ENCODE data around the gene C14orf119.

The C14orf119 gene

DNA sequence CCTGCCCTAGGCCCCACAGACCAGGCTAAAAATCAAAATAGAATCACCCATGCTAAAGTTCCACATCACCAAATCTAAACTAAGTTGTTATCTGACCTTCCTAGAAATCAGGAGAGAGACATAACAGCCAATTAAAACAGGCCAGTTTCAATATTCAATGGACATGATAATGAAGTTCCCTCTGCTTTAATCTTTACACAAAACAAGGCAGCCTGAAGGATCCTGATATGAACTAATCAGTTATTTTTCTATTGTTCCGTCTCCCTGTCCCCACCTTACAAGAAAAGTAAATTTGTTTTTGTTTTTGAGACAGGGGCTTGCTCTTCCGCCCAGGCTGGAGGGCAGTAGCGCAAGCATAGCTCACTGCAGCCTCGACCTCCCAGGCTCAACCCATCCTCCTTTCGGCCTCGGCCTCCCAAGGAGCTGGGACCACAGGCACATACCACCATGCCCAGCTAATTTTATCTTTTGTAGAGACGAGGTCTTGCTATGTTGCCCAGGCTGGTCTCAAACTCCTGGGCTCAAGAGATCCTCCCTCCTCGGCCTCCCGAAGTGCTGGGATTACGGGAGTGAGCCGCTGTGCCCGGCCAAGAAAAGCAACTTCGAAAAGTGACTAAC, 29.1 kb downstream of the C14orf119 start:
- in situ Hi-C loops (cut with HindIII; ENCODE audit: low sequenced_read_pairs): no loop called here

DNA sequence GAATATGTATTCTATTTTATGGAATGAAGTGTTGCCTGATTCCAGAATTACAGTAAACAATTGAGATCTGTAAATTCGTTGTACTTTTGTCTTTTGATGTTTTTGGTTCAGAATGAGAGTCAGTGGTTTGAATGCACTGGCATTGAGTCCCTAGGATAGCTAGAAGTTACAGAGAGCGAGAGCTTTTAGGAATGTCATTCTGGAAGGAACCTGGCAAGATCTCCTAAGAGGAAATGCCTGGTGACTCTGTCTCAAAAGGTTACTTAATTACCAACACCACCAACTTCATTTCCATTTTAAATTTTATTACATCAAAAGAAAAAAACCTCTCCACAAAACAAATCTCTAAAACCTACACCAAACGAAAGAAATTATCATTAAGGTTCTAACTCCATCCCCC, 29.7 kb downstream of the C14orf119 start:
- in situ Hi-C loops (cut with HindIII; ENCODE audit: low sequenced_read_pairs): loop anchor here (5.0 kb wide), 1 partner anchor 37 kb away; no protein-coding TSS in a partner anchor

DNA sequence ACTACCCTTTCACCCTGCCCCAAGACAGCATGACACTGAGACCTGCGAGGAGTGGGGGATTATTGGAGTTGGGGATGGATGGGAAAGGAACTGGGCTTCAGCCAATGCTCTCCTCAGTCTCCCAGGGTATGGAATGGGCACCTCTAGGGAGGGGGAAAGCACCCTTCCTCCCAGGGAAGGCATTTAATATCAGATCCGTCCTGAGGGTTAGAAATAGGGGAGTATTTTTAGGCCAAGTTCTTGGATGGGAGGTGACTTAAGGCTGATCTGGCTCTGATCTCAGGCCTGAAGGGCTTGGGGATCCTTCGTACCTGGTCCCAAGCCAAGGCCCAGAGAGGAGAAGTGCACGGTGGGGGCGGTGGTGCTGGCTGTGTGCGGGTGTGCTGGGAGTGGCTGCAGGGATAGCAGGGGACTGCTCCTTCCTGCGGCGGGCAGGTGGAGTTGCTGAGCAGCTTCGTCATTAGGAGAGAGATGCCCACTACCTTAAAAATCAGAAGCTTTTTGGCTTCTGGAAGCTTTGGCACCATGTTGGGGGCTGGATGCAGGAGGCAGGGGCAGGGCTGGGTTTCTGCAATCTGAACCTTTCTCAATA, 30.7 kb downstream of the C14orf119 start:
- in situ Hi-C loops (cut with HindIII; ENCODE audit: low sequenced_read_pairs): loop anchor here (5.0 kb wide), 1 partner anchor 36 kb away; no protein-coding TSS in a partner anchor

DNA sequence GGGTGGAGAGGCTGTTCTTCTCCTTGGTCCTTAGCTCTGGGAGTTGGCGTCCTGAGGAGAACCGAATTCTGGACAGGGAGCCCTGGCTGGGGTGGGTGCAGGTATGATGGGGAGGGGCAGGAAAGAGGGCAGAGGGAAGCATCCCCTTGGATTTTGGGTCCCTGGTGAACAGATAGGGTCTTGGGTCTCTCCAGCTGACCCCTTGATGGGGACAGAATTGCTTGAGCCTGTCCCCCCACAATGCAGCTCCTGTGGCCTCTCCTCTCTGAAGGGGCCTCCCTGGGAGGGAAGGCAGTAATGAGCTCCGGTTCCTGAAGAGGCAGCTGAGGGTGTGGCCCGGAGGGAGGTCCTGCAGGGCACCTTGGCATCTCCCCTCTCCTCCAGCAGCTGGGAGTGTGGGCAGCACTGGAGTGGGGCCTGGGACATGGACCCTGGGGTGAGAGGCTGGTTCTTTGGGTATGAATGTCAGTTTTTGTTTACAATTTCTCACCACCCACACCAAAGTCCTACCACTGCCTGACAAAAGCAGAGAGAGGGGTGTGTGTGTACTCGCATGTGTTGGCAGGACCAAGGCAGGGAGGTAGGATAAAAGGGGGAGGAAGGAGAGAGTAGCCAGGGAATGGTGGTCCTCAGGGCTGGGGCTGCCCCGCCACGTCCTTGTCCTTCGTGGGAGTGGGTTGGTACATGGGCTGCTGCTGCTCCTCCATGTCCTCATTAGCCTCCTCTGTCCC, 31.4 kb downstream of the C14orf119 start:
- in situ Hi-C loops (cut with HindIII; ENCODE audit: low sequenced_read_pairs): loop anchor here (5.0 kb wide), 1 partner anchor 36 kb away; no protein-coding TSS in a partner anchor

DNA sequence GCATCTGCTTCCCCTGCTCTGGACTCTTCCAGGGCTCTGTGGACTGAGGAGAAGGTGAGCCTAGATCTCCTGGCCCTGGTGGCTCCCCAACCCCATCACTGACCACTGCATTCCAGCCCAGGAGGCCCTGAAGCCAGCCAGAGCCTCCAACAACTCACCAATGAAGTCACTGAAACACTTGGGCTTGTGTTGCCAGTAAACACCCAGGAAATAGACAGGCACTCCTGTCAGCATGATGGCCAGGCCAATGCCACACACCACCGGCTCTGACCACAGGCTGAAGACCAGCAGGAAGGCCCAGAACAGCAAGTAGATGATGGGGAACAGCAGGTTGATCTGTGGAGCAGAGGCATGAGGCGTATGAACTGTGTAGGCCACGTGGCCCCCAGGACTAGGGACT, 32.6 kb downstream of the C14orf119 start:
- in situ Hi-C loops (cut with HindIII; ENCODE audit: low sequenced_read_pairs): loop anchor here (5.0 kb wide), 1 partner anchor 34 kb away; no protein-coding TSS in a partner anchor

DNA sequence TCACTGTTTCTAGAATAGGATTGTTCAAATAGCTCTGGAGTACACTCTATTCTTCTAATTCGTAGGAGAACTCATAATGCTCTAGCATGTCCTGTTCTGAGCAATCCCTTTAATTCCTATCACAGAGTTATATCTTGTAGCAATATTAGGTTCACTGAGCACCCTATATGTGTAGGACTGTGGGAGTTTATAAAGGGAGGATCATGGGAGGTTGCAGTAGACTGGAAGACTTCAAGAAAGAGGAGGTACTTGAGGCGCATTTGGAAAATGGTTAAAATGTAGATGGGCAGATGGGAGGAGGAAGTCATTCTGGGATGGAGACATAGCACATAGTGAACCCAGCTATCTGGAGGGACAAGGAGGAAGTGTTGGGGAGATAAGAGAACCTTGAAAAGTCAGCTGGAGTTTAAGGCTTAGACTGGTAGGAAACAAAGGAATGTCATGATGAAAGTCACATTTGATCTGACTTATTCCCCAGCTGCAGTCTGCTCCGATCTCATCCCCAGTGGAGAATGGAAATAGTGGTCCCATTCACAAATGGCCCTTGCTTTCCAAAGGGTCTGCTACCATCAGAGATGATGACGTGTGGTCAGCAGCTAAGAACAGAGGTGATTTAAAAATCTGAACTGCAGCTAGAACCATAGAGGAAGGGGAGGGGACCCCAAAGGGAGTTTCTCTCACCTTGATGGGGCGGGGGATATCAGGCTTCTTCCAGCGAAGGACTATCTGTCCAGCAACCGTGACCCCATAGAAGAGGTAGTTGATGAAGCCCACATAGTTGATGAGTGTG, 33.9 kb downstream of the C14orf119 start:
- in situ Hi-C loops (cut with HindIII; ENCODE audit: low sequenced_read_pairs): loop anchor here (5.0 kb wide), 1 partner anchor 33 kb away; no protein-coding TSS in a partner anchor

DNA sequence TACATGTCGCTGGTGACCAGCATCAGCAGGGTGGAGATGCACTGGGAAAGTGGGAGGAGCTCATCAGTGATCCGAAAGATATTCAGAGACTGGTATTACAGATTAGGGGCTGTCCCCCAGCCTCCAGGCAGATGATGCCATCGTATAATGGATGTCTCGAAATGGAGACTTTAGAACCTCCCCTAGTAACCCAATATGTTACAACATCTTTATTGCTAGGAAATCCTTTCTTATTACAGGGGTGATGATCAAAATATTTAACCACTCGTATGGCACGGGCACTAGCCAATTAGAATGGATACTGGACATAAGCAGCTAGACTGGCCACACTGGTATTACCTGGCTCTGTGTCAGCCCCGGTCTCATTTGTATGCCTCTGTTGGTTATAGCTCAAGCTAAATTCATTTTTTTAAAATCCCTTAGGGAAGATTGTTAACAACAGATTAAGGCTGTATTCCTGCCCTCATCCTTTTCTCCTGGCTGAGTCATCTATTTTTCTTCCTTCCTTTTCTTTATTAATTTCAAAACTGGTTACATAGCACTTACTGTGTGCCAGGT, 34.5 kb downstream of the C14orf119 start:
- in situ Hi-C loops (cut with HindIII; ENCODE audit: low sequenced_read_pairs): loop anchor here (5.0 kb wide), 1 partner anchor 32 kb away; no protein-coding TSS in a partner anchor

DNA sequence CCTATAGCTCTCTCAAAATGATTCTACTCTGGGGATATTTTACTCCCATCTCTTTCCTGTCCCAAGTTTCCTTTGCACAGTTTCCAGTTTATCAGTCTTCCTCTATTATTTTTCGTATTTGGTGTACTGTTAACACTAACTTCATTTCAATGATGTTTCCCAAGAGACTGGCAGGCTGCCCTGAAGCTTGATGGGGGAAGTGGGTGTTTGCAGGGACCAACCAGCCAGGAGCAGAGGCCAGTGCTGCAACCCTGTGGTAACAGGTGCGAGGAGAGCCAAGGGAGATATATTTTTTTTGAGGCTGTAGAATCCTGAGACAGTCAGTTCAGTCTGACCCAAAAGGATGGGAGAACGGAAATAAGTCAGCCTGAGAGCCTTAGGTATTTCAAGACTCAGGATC, 35.6 kb downstream of the C14orf119 start:
- in situ Hi-C loops (cut with HindIII; ENCODE audit: low sequenced_read_pairs): no loop called here

DNA sequence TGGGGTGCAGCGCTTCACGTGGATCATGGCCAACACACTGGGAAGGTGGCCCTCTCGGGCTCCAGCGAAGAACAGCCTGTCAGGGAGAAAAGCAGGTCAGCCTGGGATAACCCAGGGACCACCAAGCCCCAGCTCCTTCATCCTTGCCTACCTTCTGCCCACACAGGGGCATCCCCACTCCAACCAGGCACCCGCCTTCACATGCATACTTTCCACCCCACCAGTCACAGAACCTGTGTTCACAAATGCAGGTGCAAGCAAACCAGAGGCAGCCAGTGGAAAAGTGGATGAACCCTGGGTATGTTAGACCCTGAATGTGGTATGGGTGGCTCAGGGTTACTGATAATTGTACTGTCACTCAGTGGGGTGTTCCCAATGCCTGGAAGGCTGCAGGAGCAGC, 36.2 kb downstream of the C14orf119 start:
- in situ Hi-C loops (cut with HindIII; ENCODE audit: low sequenced_read_pairs): no loop called here

DNA sequence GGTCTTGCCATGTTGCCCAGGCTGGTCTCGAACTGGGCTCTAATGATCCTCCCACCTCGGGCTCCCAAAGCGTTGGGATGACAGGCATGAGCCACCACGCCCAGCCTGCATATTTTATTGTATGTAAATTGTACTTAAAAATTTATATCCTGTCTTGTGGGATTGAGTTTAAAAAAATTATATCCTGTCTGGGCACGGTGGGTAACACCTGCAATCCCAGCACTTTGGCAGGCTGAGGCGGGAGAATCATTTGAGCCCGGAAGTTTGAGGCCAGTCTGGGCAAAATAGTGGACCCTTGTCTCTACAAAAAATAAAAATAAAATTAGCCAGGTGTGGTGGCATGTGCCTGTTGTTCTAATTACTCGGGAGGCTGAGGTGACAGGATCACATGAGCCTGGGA, 37.7 kb downstream of the C14orf119 start:
- in situ Hi-C loops (cut with HindIII; ENCODE audit: low sequenced_read_pairs): no loop called here

DNA sequence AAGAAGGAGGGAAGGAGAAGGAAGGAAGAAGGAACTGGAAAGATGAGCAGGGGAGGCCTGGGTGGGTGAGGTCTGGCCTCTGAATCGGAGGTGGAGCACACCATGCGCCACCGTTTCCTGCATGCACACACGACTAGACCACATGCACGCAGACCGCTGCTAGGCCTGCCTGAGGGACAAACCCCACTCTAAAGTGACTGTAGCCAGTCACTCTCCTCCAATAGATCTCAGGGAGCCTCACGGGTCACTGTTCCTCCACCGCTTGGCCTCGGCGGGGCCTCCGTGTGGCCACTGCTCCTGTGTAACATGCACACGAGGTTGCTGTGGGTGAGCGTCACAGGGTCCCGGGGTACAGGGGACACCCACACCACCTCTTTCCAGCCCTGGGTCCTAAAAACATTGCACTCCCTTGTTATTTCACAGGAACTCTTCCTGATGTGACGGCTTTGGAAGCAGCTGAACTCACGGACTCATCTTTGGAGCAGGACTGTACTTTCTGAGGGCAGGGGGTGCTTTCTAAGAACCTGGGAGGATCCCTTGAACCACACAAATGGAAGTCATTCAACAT, 41.3 kb downstream of the C14orf119 start:
- in situ Hi-C loops (cut with HindIII; ENCODE audit: low sequenced_read_pairs): no loop called here

DNA sequence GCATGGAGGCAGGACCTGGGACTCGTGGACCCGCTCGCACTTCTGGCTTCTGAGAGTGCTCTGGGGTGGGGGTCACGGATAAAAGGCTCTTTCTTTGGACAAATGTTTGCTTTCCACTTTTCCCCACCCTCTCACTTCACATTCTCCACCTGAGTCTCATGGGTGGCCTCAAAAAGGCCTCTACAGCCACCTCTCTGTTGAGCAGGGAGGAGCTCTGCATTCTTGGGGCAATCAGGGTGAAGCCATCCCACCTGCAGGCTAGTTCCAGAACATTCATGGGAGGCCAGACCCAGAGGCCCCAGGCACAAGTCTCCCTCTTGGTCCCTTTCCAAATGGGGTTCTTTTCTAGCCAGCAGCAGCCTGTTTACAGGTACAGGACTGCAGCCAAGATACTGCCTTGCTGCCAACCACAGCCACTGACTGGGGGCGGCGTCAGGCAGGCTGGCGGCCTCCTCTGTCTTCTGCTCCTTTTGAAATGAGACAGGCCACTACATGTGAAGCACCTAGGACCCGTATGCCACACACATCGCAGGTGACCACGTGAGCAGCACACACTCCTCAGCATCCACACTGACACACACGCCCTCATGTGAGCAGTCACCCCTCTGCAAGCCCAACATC, 42.0 kb downstream of the C14orf119 start:
- in situ Hi-C loops (cut with HindIII; ENCODE audit: low sequenced_read_pairs): no loop called here

DNA sequence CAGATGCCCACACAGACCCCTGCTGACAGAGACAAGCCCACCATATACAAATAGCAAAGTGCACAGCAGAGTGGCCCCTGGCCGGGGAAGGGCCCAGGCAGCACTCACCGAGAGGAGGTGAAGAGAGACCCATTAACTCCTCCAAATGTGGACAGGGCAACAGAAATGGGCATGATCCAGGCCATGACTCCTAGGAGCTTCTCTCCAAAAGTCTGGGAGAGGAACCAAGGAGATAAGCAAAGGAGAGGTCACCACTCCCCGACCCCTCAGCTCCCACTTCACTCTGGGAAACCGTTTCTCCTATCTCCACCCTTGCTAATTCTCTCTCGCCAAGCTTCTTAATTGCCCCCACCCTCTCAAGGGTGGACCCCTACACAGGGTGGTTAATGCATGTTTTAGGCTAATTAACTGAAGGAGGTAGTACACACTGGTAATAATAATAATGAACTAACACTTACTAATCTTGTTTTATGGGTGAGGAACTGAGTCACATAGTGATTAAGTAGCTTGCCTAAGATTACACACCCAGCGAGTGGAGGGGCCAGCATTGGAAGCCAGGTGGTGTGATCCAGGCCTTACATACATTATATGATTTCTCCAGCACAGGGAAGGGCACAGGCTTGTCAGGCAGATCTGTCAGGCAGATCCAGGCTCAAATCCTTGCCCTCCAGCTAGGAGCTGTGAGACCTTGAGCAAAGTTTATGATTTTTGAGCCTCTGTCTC, 42.7 kb downstream of the C14orf119 start:
- in situ Hi-C loops (cut with HindIII; ENCODE audit: low sequenced_read_pairs): no loop called here

DNA sequence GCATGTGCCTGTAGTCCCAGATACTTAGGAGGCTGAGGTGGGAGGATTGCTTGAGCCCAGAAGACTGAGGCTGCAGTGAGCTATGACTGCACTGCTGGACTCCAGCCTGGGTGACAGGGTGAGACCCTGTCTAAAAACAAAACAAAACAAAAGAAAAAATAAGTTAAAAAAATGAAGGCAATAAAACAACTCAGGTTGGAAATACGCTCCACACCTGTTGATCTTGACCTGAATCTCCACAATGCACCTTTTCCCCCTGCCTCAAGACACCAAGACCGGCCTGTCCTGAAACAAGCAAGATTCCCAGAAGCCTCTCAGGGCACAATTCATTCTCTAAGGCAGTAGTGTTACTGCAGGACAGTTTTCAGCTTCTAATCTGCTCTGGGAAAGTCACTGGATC, 44.6 kb downstream of the C14orf119 start:
- in situ Hi-C loops (cut with HindIII; ENCODE audit: low sequenced_read_pairs): no loop called here

DNA sequence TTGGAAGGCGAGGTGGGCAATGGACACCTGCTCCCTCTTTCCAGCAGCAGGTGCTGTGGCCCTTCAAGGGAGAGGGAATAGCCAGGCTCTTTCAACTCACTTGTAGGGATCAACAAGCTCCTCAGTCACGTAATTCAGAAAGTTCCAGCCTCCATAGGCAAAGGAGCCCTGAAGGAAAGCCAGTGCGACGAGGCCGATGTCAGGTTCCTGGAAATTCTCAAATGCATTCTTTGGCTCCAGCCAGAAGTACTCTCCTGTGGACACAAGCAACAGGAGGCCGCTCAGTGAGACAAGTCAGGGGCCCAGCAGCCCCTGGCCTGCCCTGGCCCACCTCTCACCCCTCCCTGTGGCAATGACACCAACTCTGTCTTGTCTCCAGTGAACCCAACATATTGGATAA, 45.1 kb downstream of the C14orf119 start:
- in situ Hi-C loops (cut with HindIII; ENCODE audit: low sequenced_read_pairs): no loop called here

DNA sequence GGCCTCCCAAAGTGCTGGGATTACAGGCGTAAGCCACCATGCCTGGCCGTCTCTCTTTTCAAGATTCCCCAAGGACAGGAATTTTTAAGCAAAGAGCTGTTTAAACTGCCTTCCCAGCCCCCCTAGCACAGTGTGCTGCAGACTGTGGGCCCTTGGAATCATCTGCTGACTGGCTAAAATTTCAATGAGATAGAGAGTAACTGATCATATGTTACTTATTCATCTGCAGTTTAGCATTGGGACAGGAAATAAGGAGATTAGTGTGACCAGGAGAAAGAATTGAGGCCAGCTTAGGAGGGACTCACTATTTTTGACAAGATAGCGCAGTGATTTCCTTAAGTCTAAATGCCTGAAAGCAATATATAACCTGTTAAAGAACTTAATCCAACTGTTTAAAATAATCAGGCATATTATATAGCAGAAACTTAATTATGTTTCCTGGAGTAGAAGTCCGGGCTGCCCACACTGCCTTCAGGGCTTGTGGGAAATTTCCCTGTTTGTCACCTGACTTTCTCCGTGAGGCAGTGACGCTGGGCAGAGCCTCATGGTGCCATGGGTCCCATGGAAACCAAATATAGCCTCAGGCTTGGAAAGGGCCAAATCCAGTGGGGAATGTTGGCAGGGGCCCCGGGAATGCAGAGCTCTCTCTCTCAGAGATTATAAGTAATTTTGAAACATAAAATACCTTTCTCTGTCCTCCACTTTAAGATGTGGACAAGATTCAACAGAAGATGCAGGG, 46.6 kb downstream of the C14orf119 start:
- in situ Hi-C loops (cut with HindIII; ENCODE audit: low sequenced_read_pairs): no loop called here

DNA sequence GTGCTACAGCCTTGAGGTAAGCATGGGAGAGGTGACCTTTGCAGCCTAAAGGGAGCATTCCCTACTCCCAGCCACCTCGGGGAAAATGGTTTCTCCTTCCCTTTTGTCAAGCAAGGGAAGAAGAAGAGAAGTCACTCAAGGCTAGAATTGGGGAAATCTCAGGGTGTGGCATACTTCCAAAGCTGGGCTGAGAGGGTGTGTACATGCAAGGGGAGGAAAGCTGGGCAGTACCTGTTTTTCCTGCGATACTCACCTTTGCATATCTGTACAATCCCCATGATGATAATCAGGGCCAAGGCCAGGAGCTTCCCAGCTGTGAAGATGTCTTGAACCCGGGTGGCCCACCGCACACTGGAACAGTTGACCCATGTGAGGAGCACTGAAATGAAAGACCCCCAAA, 47.5 kb downstream of the C14orf119 start:
- in situ Hi-C loops (cut with HindIII; ENCODE audit: low sequenced_read_pairs): no loop called here

DNA sequence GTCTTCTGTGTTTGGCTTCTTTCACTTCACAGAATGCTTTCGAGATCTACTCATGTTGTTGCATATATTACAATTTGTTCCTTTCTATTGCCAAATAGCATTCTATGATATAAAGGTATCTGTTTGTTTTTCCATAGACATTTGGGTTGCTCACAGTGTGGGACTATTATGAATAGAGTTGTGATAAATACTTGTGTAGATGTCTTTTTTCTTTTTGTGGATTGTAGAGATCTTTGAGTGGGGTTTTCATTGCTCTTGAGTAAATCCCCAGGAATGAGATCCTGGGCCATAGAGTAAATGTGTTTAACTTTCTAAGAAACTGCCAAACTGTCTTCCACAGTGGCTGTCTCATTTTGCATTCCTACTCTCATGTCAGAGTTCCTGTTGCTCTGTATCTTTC, 48.6 kb downstream of the C14orf119 start:
- in situ Hi-C loops (cut with HindIII; ENCODE audit: low sequenced_read_pairs): no loop called here

All from endothelial cell of hepatic sinusoid (primary cell).